Gastrocnemius medialis (tissue), 4 donors: ENCODE results near the gene DNTTIP2. TPM values are rescaled to one million over a fixed set of nuclear protein-coding genes. Genes with fewer than 3 reads are reported as not detected.
A peak's percentile ranks its signal among the peaks of the same experiment; 100 is the strongest.

Experiments
- ATAC-seq, 2 donors: fragments of 150-250 bp; one replicate each; pipeline ENCODE4 v1.9.1; 2016
- DNase-seq, 2 donors: peaks; one replicate each; pipeline ENCODE4 v3.0.0-alpha.2; 2019
- H3K27ac ChIP-seq, 4 donors: fragments of 200-600 bp; sonication (generic); 1 replicate in 1 of 4; 2 replicates in 3 of 4; pipeline ENCODE4 v1.5.1; 2016 to 2018; ENCODE audit warnings: mild to moderate bottlenecking in 2 of 4, moderate library complexity in 1 of 4
- H3K27me3 ChIP-seq, 3 donors: fragments of 200-600 bp; sonication (generic) in 2 of 3; 1 replicate in 1 of 3; 2 replicates in 2 of 3; pipeline versions ENCODE4 v1.5.1 to v1.6.0; 2016 to 2019; ENCODE audit warnings: mild to moderate bottlenecking in 1 of 3, moderate library complexity in 1 of 3
- H3K36me3 ChIP-seq, 2 donors: fragments of 200-600 bp; sonication (generic) in 1 of 2; one replicate each; pipeline ENCODE4 v1.5.1; 2017 to 2018
- H3K4me1 ChIP-seq, 2 donors: fragments of 200-600 bp; sonication (generic) in 1 of 2; one replicate each; pipeline ENCODE4 v1.5.1; 2016 to 2017; ENCODE audit warnings: mild to moderate bottlenecking in 2 of 2
- H3K4me3 ChIP-seq, 4 donors: fragments of 200-600 bp; sonication (generic) in 3 of 4; 1 replicate in 1 of 4; 2 replicates in 3 of 4; pipeline ENCODE4 v1.5.1; 2016 to 2019; ENCODE audit warnings: mild to moderate bottlenecking in 2 of 4
- H3K9me3 ChIP-seq, 3 donors: fragments of 200-600 bp; sonication (generic) in 2 of 3; 1 replicate in 1 of 3; 2 replicates in 2 of 3; pipeline ENCODE4 v1.5.1; 2016 to 2019
- POLR2A ChIP-seq, 2 donors: fragments of 450-650 bp; IDR thresholded peaks; one replicate each; pipeline ENCODE4 v1.6.1; 2017; ENCODE audit warnings: antibody characterized with exemption in 2 of 2, mild to moderate bottlenecking in 2 of 2, moderate library complexity in 2 of 2
- in situ Hi-C, 4 donors: fragments of 200-750 bp; cut with MboI; loops; one replicate each; pipeline versions ENCODE4 v1.15.0 to v1.8.0; 2017; ENCODE audit warnings: low sequenced_read_pairs in 4 of 4
- intact Hi-C: fragments of 100-400 bp; cut with DNase I; formaldehyde crosslinking; loops from one replicate; pipeline ENCODE4 v1.15.1; 2023; ENCODE audit warnings: low total_unique reads
- microRNA counts, 2 donors: library from miRNA; unstranded; fragments of <30 nt; microRNA quantifications; one replicate each; lab custom pipeline; 2016
- microRNA-seq, 2 donors: library from miRNA; unstranded; fragments of <30 nt; microRNA quantifications; one replicate each; pipeline ENCODE4, GENCODE V29; 2016; ENCODE audit warnings: borderline replicate concordance in 2 of 2
- total RNA-seq, 4 donors: library from RNA; depleted of rRNA; stranded (reverse); fragments of >200 nt; gene quantifications; one replicate each; pipeline versions ENCODE4 v1.1.0 to v1.2.3, GENCODE V29; 2016
- TF ChIP-seq, protein P1 (sequence below), 5 experiments: fragments of 450-650 bp in 3 of 5; fragments of 200-600 bp in 2 of 5; sonication (generic) in 2 of 5; IDR thresholded peaks in 4 of 5; conservative IDR thresholded peaks in 1 of 5; 1 replicate in 4 of 5; 2 replicates in 1 of 5; pipeline ENCODE4 v1.5.1; 2016 to 2019; ENCODE audit warnings: antibody characterized with exemption in 5 of 5, mild to moderate bottlenecking in 3 of 5, moderate library complexity in 3 of 5

Gene DNTTIP2
- total RNA-seq, 4 donors from 2014 or later: 50.4 to 75.3 (median 59.1) TPM

DNA sequence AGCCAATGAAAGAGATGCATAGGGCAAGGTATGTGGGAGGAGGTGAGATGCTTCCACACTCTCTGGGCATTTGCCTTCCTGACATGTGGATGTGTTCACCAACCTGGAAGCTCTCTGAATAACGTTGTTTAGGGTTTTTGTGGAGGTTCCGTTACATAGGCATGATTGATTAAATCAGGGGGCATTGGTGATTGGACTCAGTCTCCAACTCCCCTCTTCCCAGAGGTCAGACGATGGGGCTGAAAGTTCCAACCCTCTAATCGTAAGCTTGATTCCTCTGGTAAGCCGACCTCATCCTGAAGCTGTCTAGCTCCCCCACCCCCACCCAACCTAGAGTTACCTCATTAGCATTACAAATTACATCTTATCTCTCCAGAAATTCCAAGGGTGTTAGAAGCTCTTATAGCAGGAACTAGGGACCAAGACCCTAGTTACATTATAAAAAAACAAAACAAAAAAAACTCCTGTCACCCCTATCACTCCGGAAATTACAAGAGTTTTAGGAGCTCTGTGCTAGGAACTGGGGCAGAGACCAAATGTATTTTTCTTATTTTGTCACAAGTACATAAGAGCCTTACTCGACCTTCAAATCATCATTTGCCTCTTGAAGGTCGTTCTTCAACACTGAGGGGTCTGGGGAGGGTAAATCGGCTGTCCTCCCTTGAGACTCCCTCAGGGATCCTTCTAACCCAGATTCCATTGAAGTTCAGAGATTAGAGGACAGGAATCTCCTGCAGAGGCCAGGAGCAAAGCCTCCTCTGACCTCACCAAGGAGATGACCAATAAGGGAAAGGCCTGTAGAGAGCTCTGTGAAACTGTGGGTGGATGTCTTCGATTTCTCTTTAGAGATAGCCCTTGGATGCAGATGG, 58.2 kb downstream of the DNTTIP2 start:
- H3K27me3 ChIP-seq: no peaks in the 10 kb centered on the region
- in situ Hi-C loops: no loop called here
- H3K36me3 ChIP-seq: no peaks in the 10 kb centered on the region
- intact Hi-C loops: no loop called here
- no peak overlapping the region for H3K4me3 ChIP-seq
- no peak overlapping the region for H3K27ac ChIP-seq
- DNase-seq (no peak), ATAC-seq (no peak)
- H3K9me3 ChIP-seq: no peaks in the 10 kb centered on the region
- no peak for TF ChIP-seq POLR2A (IDR thresholded peaks at IDR 0.05)
- TF ChIP-seq, protein P1, sequence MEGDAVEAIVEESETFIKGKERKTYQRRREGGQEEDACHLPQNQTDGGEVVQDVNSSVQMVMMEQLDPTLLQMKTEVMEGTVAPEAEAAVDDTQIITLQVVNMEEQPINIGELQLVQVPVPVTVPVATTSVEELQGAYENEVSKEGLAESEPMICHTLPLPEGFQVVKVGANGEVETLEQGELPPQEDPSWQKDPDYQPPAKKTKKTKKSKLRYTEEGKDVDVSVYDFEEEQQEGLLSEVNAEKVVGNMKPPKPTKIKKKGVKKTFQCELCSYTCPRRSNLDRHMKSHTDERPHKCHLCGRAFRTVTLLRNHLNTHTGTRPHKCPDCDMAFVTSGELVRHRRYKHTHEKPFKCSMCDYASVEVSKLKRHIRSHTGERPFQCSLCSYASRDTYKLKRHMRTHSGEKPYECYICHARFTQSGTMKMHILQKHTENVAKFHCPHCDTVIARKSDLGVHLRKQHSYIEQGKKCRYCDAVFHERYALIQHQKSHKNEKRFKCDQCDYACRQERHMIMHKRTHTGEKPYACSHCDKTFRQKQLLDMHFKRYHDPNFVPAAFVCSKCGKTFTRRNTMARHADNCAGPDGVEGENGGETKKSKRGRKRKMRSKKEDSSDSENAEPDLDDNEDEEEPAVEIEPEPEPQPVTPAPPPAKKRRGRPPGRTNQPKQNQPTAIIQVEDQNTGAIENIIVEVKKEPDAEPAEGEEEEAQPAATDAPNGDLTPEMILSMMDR (IDR thresholded peaks at IDR 0.05 in 4 of 5, conservative IDR thresholded peaks at IDR 0.05 in 1 of 5): no peak
- H3K4me1 ChIP-seq: no peaks in the 10 kb centered on the region

DNA sequence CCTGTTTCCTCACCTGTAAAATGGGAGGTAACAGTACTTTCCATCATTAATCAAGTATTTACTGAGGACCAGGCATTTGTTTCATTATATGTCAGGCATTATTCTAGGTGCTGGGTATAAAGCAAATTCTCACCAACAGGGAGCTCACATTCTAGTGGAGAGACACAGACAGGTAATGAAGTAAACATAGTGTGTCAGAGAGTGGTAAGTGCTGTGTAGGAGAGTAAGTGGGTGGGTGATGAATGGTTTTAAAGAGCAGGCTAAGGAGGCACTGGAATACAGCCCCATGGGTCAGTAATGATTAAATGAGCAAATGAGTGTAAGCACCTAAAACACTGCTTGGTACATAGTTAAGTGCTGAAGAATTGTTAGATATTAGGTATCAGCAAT, 60.4 kb downstream of the DNTTIP2 start:
- H3K36me3 ChIP-seq: no peaks in the 10 kb centered on the region
- no peaks in the 10 kb centered on the region for H3K4me1 ChIP-seq
- ATAC-seq: no peak
- no peak for DNase-seq
- no peak overlapping the region for H3K27ac ChIP-seq
- in situ Hi-C loops (loop anchor here (5.0 to 10.0 kb wide), 5 partner anchors 184 to 381 kb away; partner anchors contain the start of gene FNBP1L (in 1 of the 4)), intact Hi-C loops (no loop called here)
- no peaks in the 10 kb centered on the region for H3K9me3 ChIP-seq
- no peak overlapping the region for H3K4me3 ChIP-seq
- TF ChIP-seq POLR2A (IDR thresholded peaks at IDR 0.05): no peak
- TF ChIP-seq, protein P1 (IDR thresholded peaks at IDR 0.05 in 4 of 5, conservative IDR thresholded peaks at IDR 0.05 in 1 of 5): no peak
- H3K27me3 ChIP-seq: no peaks in the 10 kb centered on the region

DNA sequence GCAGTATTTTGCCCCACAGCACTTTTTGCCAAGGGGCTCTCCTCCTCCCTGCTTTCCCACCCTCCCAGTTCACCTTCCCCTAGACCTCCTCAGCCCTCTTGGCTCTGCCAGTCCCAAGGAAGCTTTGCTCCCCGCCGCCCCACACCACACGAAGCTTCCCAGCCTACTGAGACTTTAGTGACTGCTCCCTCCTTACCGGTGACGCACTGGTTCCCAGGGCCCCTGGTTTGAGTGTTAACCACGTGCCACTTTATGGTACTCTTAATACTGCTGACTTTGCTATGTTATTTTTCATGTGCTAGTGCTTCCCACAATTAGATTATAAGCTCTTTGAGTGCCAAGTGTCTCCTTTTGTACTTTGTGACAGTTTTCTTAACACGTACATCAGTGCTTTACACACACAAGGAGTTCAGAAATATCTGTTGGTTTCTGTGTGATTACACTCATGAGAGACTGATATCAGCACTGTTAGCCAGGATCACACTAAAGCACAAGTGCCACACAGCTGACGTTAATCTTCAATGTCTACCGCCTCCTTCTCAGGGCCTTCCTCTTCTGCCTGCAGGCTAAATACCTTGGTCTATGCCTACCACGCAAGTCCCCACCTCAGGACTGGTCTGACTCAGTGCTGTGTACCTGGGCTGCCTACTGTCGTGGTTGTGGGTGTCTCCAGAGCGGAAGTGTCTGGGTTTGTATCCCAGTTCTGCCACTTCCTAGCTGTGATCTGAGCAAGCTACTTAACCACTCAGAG, 61.0 kb downstream of the DNTTIP2 start:
- intact Hi-C loops: no loop called here
- in situ Hi-C loops: loop anchor here (5.0 to 10.0 kb wide), 5 partner anchors 183 to 381 kb away; partner anchors contain the start of gene FNBP1L (in 1 of the 4)
- ATAC-seq (no peak), DNase-seq (no peak)
- Histone ChIP-seq H3K4me1 (no peaks in the 10 kb centered on the region), H3K4me3 (no peak overlapping the region), H3K36me3 (no peaks in the 10 kb centered on the region), H3K27me3 (no peaks in the 10 kb centered on the region), H3K27ac (no peak overlapping the region), H3K9me3 (no peaks in the 10 kb centered on the region)
- TF ChIP-seq POLR2A (IDR thresholded peaks at IDR 0.05): no peak
- TF ChIP-seq, protein P1 (IDR thresholded peaks at IDR 0.05 in 4 of 5, conservative IDR thresholded peaks at IDR 0.05 in 1 of 5): no peak

DNA sequence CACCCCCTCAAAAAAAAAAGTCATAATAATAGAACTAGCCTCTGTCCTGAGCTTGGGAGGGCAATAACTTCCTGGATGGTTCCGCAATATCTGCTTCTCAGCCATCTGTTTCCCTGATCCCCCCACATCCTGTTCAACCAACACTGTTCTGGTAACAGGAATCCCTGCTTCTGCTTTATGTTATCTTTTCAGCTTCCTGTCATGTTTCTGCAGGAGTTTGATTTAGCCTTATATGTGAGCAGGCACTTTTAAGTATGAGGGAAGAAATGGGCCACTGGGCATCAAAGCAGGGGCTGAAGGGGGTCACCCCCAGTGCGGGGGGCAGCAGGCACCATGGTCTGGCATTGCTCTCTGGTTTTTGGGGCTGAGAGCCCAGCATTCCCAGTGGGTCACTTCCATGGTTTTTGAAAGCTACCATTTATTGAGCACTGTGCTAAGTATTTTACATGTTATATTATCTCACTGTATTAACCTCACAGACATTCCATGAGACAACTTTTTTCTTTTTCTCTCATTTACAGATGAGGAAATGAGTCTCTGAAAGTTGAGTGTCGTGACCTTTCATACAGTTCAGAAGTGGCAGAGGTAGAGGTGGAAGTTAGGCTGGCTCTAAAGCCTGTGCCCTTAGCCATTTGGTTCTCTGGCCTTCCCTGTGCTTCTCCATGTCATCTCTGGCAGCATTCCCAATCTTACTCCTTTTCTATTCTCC, 61.9 kb downstream of the DNTTIP2 start:
- TF ChIP-seq, protein P1 (IDR thresholded peaks at IDR 0.05 in 4 of 5, conservative IDR thresholded peaks at IDR 0.05 in 1 of 5): no peak
- no peak for TF ChIP-seq POLR2A (IDR thresholded peaks at IDR 0.05)
- H3K9me3 ChIP-seq: no peaks in the 10 kb centered on the region
- no peaks in the 10 kb centered on the region for H3K27me3 ChIP-seq
- peak overlapping the region in 1 of 4 donors; percentile 14 for H3K27ac ChIP-seq
- no peaks in the 10 kb centered on the region for H3K36me3 ChIP-seq
- DNase-seq (no peak), ATAC-seq (peak in 1 of 2 donors; percentile 32)
- no peak overlapping the region for H3K4me3 ChIP-seq
- intact Hi-C loops: no loop called here
- no peaks in the 10 kb centered on the region for H3K4me1 ChIP-seq
- in situ Hi-C loops: loop anchor here (5.0 to 10.0 kb wide), 5 partner anchors 182 to 380 kb away; partner anchors contain the start of gene FNBP1L (in 1 of the 4)

MicroRNAs within 50 kb of the gene (microRNA counts, 767-probe panel; counts per million panel counts)
- 356 to 448 counts per million in 2 donors for microRNA hsa-miR-760 (lab: Ali Mortazavi, UCI)

Small RNAs within 50 kb of the gene (microRNA-seq; reads per million reads assigned to microRNA genes)
- 21.3 to 27.3 reads per million in 2 donors for gene MIR760

Other genes with a start within 250 kb of the DNTTIP2 start
- 10 to 100 TPM; 17.1 to 25.0 (median 22.9) TPM for gene BCAR3, start 197.4 kb downstream of the DNTTIP2 start, total RNA-seq
- 10 to 100 TPM; 20.9 to 26.7 (median 24.1) TPM for gene GCLM, start 30.2 kb upstream of the DNTTIP2 start, total RNA-seq
- gene ABCA4, start 241.9 kb upstream of the DNTTIP2 start, total RNA-seq: not detected